GM12878 (cell line): ENCODE measurements around the gene KLHL2. TPM values are rescaled to one million over a fixed set of nuclear protein-coding genes. Genes with fewer than 3 reads are reported as not detected.

Experiments used
- ATAC-seq: fragments of 200-7000 bp; cut with Tn5 transposase; 3 replicates; pipeline ENCODE4 v1.9.1; 2020; ENCODE audit warnings: mild to moderate bottlenecking, moderate library complexity
- BruUV-seq: library from RNA; stranded (reverse); fragments of 400-500 nt; replicated peaks from 2 replicates; lab custom pipeline; 2021; lab: Mats Ljungman, UMichigan
- CTCF ChIA-PET: fragments of 300-600 bp; sonication (Branson Sonifier 250); formaldehyde crosslinking; extraction: SDS; loops from one replicate; lab custom pipeline; 2021; ENCODE audit warnings: inconsistent platforms; lab: Yijun Ruan, JAX
- POLR2A ChIA-PET: fragments of 350-600 bp; formaldehyde crosslinking; extraction: SDS; loops from one replicate; lab custom pipeline; 2021; ENCODE audit warnings: inconsistent platforms; lab: Charles Lee
- RAD21 ChIA-PET: fragments of 300-600 bp; sonication (Branson Sonifier 250); formaldehyde crosslinking; loops from one replicate; lab custom pipeline; 2023; ENCODE audit warnings: antibody characterized with exemption; ENCODE audit not compliant: unreplicated experiment; lab: Charles Lee
- SMC1A ChIA-PET: fragments of 300-600 bp; sonication (Branson Sonifier 250); formaldehyde crosslinking; loops from one replicate; lab custom pipeline; 2023; ENCODE audit not compliant: unreplicated experiment, uncharacterized antibody; lab: Charles Lee
- DNase-seq: peaks from one replicate; pipeline ENCODE4 v3.0.0-alpha.2; 2011; ENCODE audit warnings: low read depth, low spot score
- FAIRE-seq: peaks from 3 replicates; lab custom pipeline; 2011; peaks lifted over from hg19 to GRCh38; lab: Jason Lieb, UNC
- H2AFZ ChIP-seq: 2 replicates; pipeline ENCODE4 v1.6.0; 2011; ENCODE audit warnings: low read depth, low read length, control low read depth; ENCODE audit not compliant: control insufficient read depth
- H3K27ac ChIP-seq: 2 replicates; pipeline ENCODE4 v1.5.1; 2011; ENCODE audit warnings: control low read depth; ENCODE audit not compliant: control insufficient read depth, insufficient read depth
- H3K27me3 ChIP-seq, 2 experiments: replicated peaks in 1 of 2; 2 replicates each; pipeline versions ENCODE4 v1.6.0 to v1.6.1; 2011; ENCODE audit warnings: low read length in 1 of 2; ENCODE audit not compliant: control insufficient read depth in 2 of 2, insufficient read depth in 2 of 2
- H3K36me3 ChIP-seq, 2 experiments: 2 replicates each; pipeline ENCODE4 v1.5.1; 2011; ENCODE audit warnings: low read length in 1 of 2; ENCODE audit not compliant: control insufficient read depth in 2 of 2, insufficient read depth in 2 of 2
- H3K4me1 ChIP-seq: 2 replicates; pipeline ENCODE4 v1.6.1; 2011; ENCODE audit warnings: mild to moderate bottlenecking, low read length, moderate library complexity, mixed read lengths; ENCODE audit not compliant: control insufficient read depth, insufficient read depth
- H3K4me2 ChIP-seq: 2 replicates; pipeline ENCODE4 v1.6.0; 2011; ENCODE audit warnings: control low read depth; ENCODE audit not compliant: control insufficient read depth, insufficient read depth
- H3K4me3 ChIP-seq: fragments of 200-600 bp; sonication (generic); 2 replicates; pipeline ENCODE4 v1.5.1; 2016
- H3K79me2 ChIP-seq: 2 replicates; pipeline ENCODE4 v1.6.0; 2011; ENCODE audit warnings: low read length; ENCODE audit not compliant: control insufficient read depth, insufficient read depth
- H3K9ac ChIP-seq: 2 replicates; pipeline ENCODE4 v1.8.0; 2011; ENCODE audit warnings: low read length, control low read depth, mixed read lengths; ENCODE audit not compliant: control insufficient read depth, insufficient read depth
- H3K9me3 ChIP-seq: replicated peaks from 3 replicates; pipeline ENCODE4 v1.5.1; 2011; ENCODE audit warnings: mild to moderate bottlenecking, low read length; ENCODE audit not compliant: control insufficient read depth, insufficient read depth
- H4K20me1 ChIP-seq: 2 replicates; pipeline ENCODE4 v1.6.0; 2011; ENCODE audit not compliant: control insufficient read depth, insufficient read depth
- CHD2 ChIP-seq: IDR thresholded peaks from 2 replicates; pipeline ENCODE4 v1.6.1; 2011; ENCODE audit warnings: low read depth, low read length, improper control_type of control experiment, borderline replicate concordance
- FOXM1 ChIP-seq: IDR thresholded peaks from 2 replicates; pipeline ENCODE4 v1.6.1; 2012; ENCODE audit warnings: low read depth, mild to moderate bottlenecking, inconsistent platforms, low read length, moderate library complexity
- JUNB ChIP-seq: IDR thresholded peaks from 2 replicates; pipeline ENCODE4 v1.6.1; 2016; ENCODE audit warnings: antibody characterized with exemption, mild to moderate bottlenecking
- MXI1 ChIP-seq: fragments of 150-350 bp; IDR thresholded peaks from 2 replicates; pipeline ENCODE4 v1.6.1; 2011; ENCODE audit warnings: low read depth, mild to moderate bottlenecking, inconsistent platforms, low read length, improper control_type of control experiment
- NFIC ChIP-seq: IDR thresholded peaks from 2 replicates; pipeline ENCODE4 v1.6.1; 2012; ENCODE audit warnings: low read depth, mild to moderate bottlenecking, inconsistent platforms, low read length, moderate library complexity
- PBX3 ChIP-seq: IDR thresholded peaks from 2 replicates; pipeline ENCODE4 v1.6.1; 2011; ENCODE audit warnings: mild to moderate bottlenecking, low read depth, low read length, moderate library complexity; ENCODE audit not compliant: insufficient replicate concordance
- RB1 ChIP-seq: fragments of 450-650 bp; formaldehyde crosslinking; IDR thresholded peaks from 2 replicates; pipeline ENCODE4 v1.6.1; 2017; ENCODE audit warnings: mild to moderate bottlenecking, borderline replicate concordance
- SRF ChIP-seq, 2 experiments: IDR thresholded peaks; 2 replicates each; pipeline ENCODE4 v1.6.1; 2011; ENCODE audit warnings: low read depth in 2 of 2, low read length in 2 of 2, mild to moderate bottlenecking in 1 of 2, moderate library complexity in 1 of 2
- STAT3 ChIP-seq: IDR thresholded peaks from 2 replicates; pipeline ENCODE4 v1.6.1; 2011; ENCODE audit warnings: low read depth, low read length, improper control_type of control experiment
- SUZ12 ChIP-seq: fragments of 200-600 bp; sonication (generic); IDR thresholded peaks from one replicate; pipeline ENCODE4 v1.6.1; 2018; ENCODE audit warnings: antibody characterized with exemption, mild to moderate bottlenecking; ENCODE audit not compliant: unreplicated experiment
- ZNF217 ChIP-seq: fragments of 450-650 bp; IDR thresholded peaks from 2 replicates; pipeline ENCODE4 v1.6.1; 2017; ENCODE audit warnings: antibody characterized with exemption, mild to moderate bottlenecking
- ZSCAN29 ChIP-seq: fragments of 450-650 bp; IDR thresholded peaks from 2 replicates; pipeline ENCODE4 v1.6.1; 2017; ENCODE audit warnings: mild to moderate bottlenecking, moderate library complexity
- WGBS: methylation state at CpG from one replicate; pipeline ENCODE4 v1.1.6; 2016; ENCODE audit warnings: low lambda C conversion rate; ENCODE audit not compliant: insufficient replicate concordance, insufficient coverage; ENCODE audit errors: missing lambda C conversion rate; 5-methylcytosine and 5-hydroxymethylcytosine counted together
- in situ Hi-C: fragments of 300-500 bp; cut with MboI; formaldehyde crosslinking; loops from 9 replicates; pipeline ENCODE4 v1.14.3; 2018; ENCODE audit warnings: mixed read lengths
- intact Hi-C: fragments of 100-400 bp; cut with micrococcal nuclease; formaldehyde crosslinking; loops from one replicate; pipeline ENCODE4 v1.14.2; 2022; ENCODE audit not compliant: unreplicated experiment
- polyA plus RNA-seq, 11 experiments: library from polyadenylated mRNA; depleted of rRNA in 4 of 11; unstranded in 6 of 11; stranded (reverse) in 5 of 11; fragments of >200 nt; fragmentation: Nextera tagmentation in 4 of 11; fragmentation: Illumina TruSeq in 1 of 11; extraction: Ambion mirVana in 4 of 11; extraction: Trizol in 1 of 11; gene quantifications; 1 replicate in 1 of 11; 2 replicates in 10 of 11; pipeline versions ENCODE4 v1.2.1 to v1.2.3, GENCODE V29; 2011 to 2016; ENCODE audit warnings: inconsistent platforms in 2 of 11, missing spikeins in 2 of 11, low read depth in 1 of 11
- total RNA-seq, 4 experiments: library from RNA; depleted of rRNA in 3 of 4; stranded (reverse); fragments of >200 nt in 3 of 4; fragmentation: Illumina TruSeq in 1 of 4; extraction: Trizol in 1 of 4; gene quantifications; 2 replicates each; pipeline versions ENCODE4 v1.2.1 to v1.2.3, GENCODE V29; 2013 to 2021

Gene KLHL2
- total and polyA plus RNA-seq, 10 of the 15 experiments (the other 5 are each of a cell fraction or from before 2014, with no cell fraction given): 4.8 to 22.8 (median 12.9) TPM

GRCh38 chr4:165167650-165168049 lies 39.7 kb upstream of the KLHL2 start:
- Histone ChIP-seq H3K79me2 (no peaks in the 10 kb centered on the region), H3K4me2 (no peak overlapping the region), H3K9ac (no peak overlapping the region), H3K9me3 (no peaks in the 10 kb centered on the region), H2AFZ (no peak overlapping the region), H3K27ac (no peak overlapping the region), H3K4me1 (no peaks in the 10 kb centered on the region), H3K36me3 (no peaks in the 10 kb centered on the region), H4K20me1 (no peaks in the 10 kb centered on the region), H3K27me3 (no peaks in the 10 kb centered on the region), H3K4me3 (no peak overlapping the region)
- in situ Hi-C loops (no loop called here), intact Hi-C loops (no loop called here)
- no peak for DNase-seq
- TF ChIP-seq SRF (IDR thresholded peaks at IDR 0.05; ENCODE audit: low read depth in 2 of 2, low read length in 2 of 2) (no peak), SUZ12 (no peak), NFIC (no peak), ZSCAN29 (no peak), FOXM1 (no peak), ZNF217 (no peak), CHD2 (no peak)
- SMC1A ChIA-PET: no interaction called here
- BruUV-seq: no TSS peak
- FAIRE-seq: no peak
- RAD21 ChIA-PET: no interaction called here
- WGBS: 75% methylated on average over 6 of the region's 6 CpGs
- CTCF ChIA-PET: no interaction called here
- no peak for ATAC-seq
- POLR2A ChIA-PET: no interaction called here

GRCh38 chr4:165170819-165171218 lies 36.5 kb upstream of the KLHL2 start:
- no peak overlapping the region for H3K4me2 ChIP-seq
- ChIA-PET CTCF (no interaction called here), SMC1A (interaction anchor here (1.1 to 1.4 kb wide), 3 partner anchors 19 to 25 kb away, joined by 3 to 4 read pairs (median 3); no protein-coding TSS in a partner anchor), RAD21 (interaction anchor here (0.6 to 1.1 kb wide), 2 partner anchors 8 to 14 kb away, joined by 3 read pairs; no protein-coding TSS in a partner anchor), POLR2A (interaction anchor here (0.6 to 0.7 kb wide), 2 partner anchors 25 to 186 kb away, joined by 3 to 7 read pairs; no protein-coding TSS in a partner anchor)
- FAIRE-seq (no peak), ATAC-seq (no peak), DNase-seq (no peak)
- no peak overlapping the region for H2AFZ ChIP-seq
- H3K4me1 ChIP-seq: no peaks in the 10 kb centered on the region
- H3K27ac ChIP-seq: no peak overlapping the region
- H3K27me3 ChIP-seq: no peaks in the 10 kb centered on the region
- intact Hi-C loops (no loop called here), in situ Hi-C loops (no loop called here)
- no peak for TF ChIP-seq RB1
- no peak for TF ChIP-seq FOXM1
- TF ChIP-seq STAT3: no peak
- no peak for TF ChIP-seq JUNB
- TF ChIP-seq PBX3: no peak
- TF ChIP-seq MXI1: no peak
- H3K79me2 ChIP-seq: no peaks in the 10 kb centered on the region
- H4K20me1 ChIP-seq: no peaks in the 10 kb centered on the region
- WGBS: 4% methylated on average over 2 of the region's 2 CpGs
- no peak overlapping the region for H3K4me3 ChIP-seq
- no peak overlapping the region for H3K9ac ChIP-seq
- BruUV-seq: no TSS peak
- H3K36me3 ChIP-seq: no peaks in the 10 kb centered on the region
- H3K9me3 ChIP-seq: no peaks in the 10 kb centered on the region; the same call in 2 of the 3 replicates
